WERI-Rb-1 (cell line): Measurements from ENCODE around the gene SMIM44.

Source experiments
- DNase-seq: peaks from one replicate; pipeline ENCODE4 v3.0.0-alpha.2; 2020
- H3K27ac ChIP-seq: fragments of 250-450 bp; sonication (Bioruptor Pico); 2 replicates; pipeline ENCODE4 v1.5.1; 2020; ENCODE audit warnings: mild to moderate bottlenecking, moderate library complexity
- H3K27me3 ChIP-seq: fragments of 250-450 bp; sonication (Bioruptor Pico); 2 replicates; pipeline ENCODE4 v1.5.1; 2021; ENCODE audit warnings: mild to moderate bottlenecking, low read depth, moderate library complexity; ENCODE audit not compliant: insufficient read depth, severe bottlenecking
- H3K36me3 ChIP-seq: fragments of 250-450 bp; sonication (Bioruptor Pico); 2 replicates; pipeline ENCODE4 v1.5.1; 2020; ENCODE audit warnings: mild to moderate bottlenecking, moderate library complexity
- H3K4me3 ChIP-seq: 2 replicates; pipeline ENCODE4 v1.5.1; 2011; ENCODE audit warnings: low read depth, mild to moderate bottlenecking, control low read depth, low read length
- H3K9me3 ChIP-seq: fragments of 250-450 bp; sonication (Bioruptor Pico); 2 replicates; pipeline ENCODE4 v1.5.1; 2021; ENCODE audit warnings: mild to moderate bottlenecking, moderate library complexity; ENCODE audit not compliant: severe bottlenecking
- CTCF ChIP-seq: IDR thresholded peaks from 2 replicates; pipeline ENCODE4 v1.5.1; 2011; ENCODE audit warnings: low read depth, mild to moderate bottlenecking, control low read depth, inconsistent platforms, low read length

SMIM44 gene

DNA sequence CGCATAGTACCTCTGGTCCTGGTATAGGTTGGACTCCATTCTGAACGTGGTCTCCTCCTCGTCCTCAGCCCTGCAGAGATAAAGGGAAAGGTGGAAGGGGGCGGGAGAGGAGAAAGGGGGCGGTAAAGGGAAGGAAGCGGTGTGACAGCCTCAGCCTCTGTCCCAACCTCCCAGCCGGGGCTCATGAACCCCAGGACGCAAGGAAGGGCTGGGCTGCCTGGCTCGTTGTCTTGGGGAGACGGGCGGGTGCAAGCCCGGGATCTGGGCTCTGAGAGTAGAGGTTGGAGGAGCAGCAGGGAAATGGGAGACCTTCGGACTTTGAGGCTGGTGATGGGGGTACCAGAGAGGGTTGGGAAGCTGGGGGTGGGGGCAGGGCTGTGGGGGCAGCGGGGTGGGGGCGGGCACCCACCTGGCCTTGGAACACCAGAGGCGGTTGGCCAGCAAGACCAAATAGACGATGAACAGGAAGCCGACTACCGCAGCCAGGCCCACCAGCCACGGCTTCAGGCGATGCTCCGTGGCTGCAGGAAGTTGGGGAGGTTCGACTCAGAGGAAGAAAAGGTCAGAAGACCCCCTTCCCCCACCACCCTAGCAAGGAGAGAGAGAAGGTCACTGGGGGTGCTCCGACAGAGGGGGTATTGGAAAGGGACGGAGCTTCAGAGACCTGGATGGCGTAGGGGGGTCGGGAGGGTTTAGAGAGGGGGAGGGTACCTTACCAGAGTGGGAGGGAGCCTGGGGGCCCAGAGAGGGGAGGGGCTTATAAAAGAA, 4.6 kb downstream of the SMIM44 start:
- no peak for DNase-seq
- Histone ChIP-seq H3K36me3 (no peaks in the 10 kb centered on the region), H3K9me3 (no peaks in the 10 kb centered on the region), H3K4me3 (no peak overlapping the region), H3K27ac (no peak overlapping the region), H3K27me3 (peaks cover 20% of the 10 kb centered on the region)
- no peak for TF ChIP-seq CTCF

- Histone ChIP-seq H3K27ac (no peak overlapping the region), H3K4me3 (no peak overlapping the region), H3K36me3 (no peaks in the 10 kb centered on the region), H3K9me3 (no peaks in the 10 kb centered on the region), H3K27me3 (peaks cover 20% of the 10 kb centered on the region)
- TF ChIP-seq CTCF, result no peak
- DNase-seq, result no peak
These were observed 5.3 kb downstream of the SMIM44 start for GRCh38 chr19:3477951-3478350.

- TF ChIP-seq CTCF, result no peak
- Histone ChIP-seq H3K27ac (no peak overlapping the region), H3K36me3 (no peaks in the 10 kb centered on the region), H3K9me3 (no peaks in the 10 kb centered on the region), H3K4me3 (no peak overlapping the region), H3K27me3 (peaks cover 19% of the 10 kb centered on the region)
- no peak for DNase-seq
These were observed 5.7 kb downstream of the SMIM44 start for GRCh38 chr19:3477506-3477905.

DNA sequence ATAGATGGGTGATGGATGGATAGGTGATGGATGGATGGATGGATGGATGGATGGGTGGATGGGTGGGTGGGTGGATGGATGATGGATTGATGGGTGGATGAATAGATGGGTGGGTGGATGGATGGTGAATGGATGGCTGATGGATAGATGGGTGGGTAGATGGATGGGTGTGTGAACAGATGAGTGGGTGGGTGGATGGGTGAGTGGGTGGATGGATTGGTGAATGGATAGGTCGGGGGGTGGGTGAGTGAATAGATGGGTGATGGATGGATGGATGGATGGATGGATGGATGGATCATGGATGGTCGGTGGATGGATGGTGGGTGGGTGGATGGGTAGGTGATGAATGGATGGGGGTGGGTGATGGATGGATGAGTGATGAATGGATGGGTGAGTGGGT, 6.4 kb downstream of the SMIM44 start:
- H3K36me3 ChIP-seq, result no peaks in the 10 kb centered on the region
- no peak for DNase-seq
- H3K27me3 ChIP-seq, result peaks cover 12% of the 10 kb centered on the region
- TF ChIP-seq CTCF, result no peak
- H3K27ac ChIP-seq, result no peak overlapping the region
- no peak overlapping the region for H3K4me3 ChIP-seq
- no peaks in the 10 kb centered on the region for H3K9me3 ChIP-seq

GRCh38 chr19:3475449-3475848, 7.8 kb downstream of the SMIM44 start:
- no peak for TF ChIP-seq CTCF
- H3K27me3 ChIP-seq, result peaks cover 4% of the 10 kb centered on the region

GRCh38 chr19:3474614-3475013, 8.6 kb downstream of the SMIM44 start:
- TF ChIP-seq CTCF, result no peak
- Histone ChIP-seq H3K27me3 (peaks cover 10% of the 10 kb centered on the region), H3K36me3 (no peaks in the 10 kb centered on the region), H3K9me3 (no peaks in the 10 kb centered on the region), H3K4me3 (no peak overlapping the region), H3K27ac (no peak overlapping the region)
- no peak for DNase-seq

More at GRCh38 chr19:3475449-3475848, 7.8 kb downstream of the SMIM44 start:
- no peak for DNase-seq
- H3K9me3 ChIP-seq, result no peaks in the 10 kb centered on the region
- no peak overlapping the region for H3K4me3 ChIP-seq
- no peaks in the 10 kb centered on the region for H3K36me3 ChIP-seq
- no peak overlapping the region for H3K27ac ChIP-seq
